Stimulated activated CD4-positive, alpha-beta T cell treated with anti-CD3 and anti-CD28 coated beads, Interleukin-1b, Interleukin-23, amount 100 ng/mL, for 4 hours (primary cell): ENCODE data around the gene ZWILCH.

ENCODE experiments used
- DNase-seq, 2 donors: peaks; one replicate each; pipeline ENCODE4 v3.0.0-alpha.2; 2020; ENCODE audit warnings: low read depth in 2 of 2

The ZWILCH gene

GRCh38 chr15:66545255-66545654 lies 40.1 kb downstream of the ZWILCH start:
- no peak for DNase-seq

GRCh38 chr15:66555685-66556084 lies 50.6 kb downstream of the ZWILCH start:
- no peak for DNase-seq

GRCh38 chr15:66558271-66558670 lies 53.1 kb downstream of the ZWILCH start:
- DNase-seq, result no peak

GRCh38 chr15:66560856-66561525 lies 55.9 kb downstream of the ZWILCH start:
- no peak for DNase-seq

GRCh38 chr15:66563126-66563525 lies 58.0 kb downstream of the ZWILCH start:
- DNase-seq, result no peak

- no peak for DNase-seq
These were observed 58.5 kb downstream of the ZWILCH start for GRCh38 chr15:66563566-66564110.

- no peak for DNase-seq
These were observed 59.3 kb downstream of the ZWILCH start for GRCh38 chr15:66564136-66565041.

GRCh38 chr15:66565141-66565641 lies 60.1 kb downstream of the ZWILCH start:
- no peak for DNase-seq

- DNase-seq, result no peak
These were observed 60.6 kb downstream of the ZWILCH start, which contains the start of gene LCTL for GRCh38 chr15:66565741-66566144. LCTL (minus strand) TSS chr15:66565998; CDS start chr15:66565365, 633 bp downstream.

- peak; percentile 22 to 39 for DNase-seq
These were observed 61.9 kb downstream of the ZWILCH start for GRCh38 chr15:66566963-66567531.

- DNase-seq, result no peak
These were observed 62.8 kb downstream of the ZWILCH start for GRCh38 chr15:66567897-66568296.

GRCh38 chr15:66569461-66570137 lies 64.5 kb downstream of the ZWILCH start:
- no peak for DNase-seq

- DNase-seq, result no peak
These were observed 65.2 kb downstream of the ZWILCH start for GRCh38 chr15:66570327-66570726.

GRCh38 chr15:66570842-66571478 lies 65.8 kb downstream of the ZWILCH start:
- no peak for DNase-seq

GRCh38 chr15:66572146-66572545 lies 67.0 kb downstream of the ZWILCH start:
- no peak for DNase-seq

- DNase-seq, result no peak
These were observed 68.2 kb downstream of the ZWILCH start for GRCh38 chr15:66573348-66573718.

GRCh38 chr15:66573719-66574595 lies 68.8 kb downstream of the ZWILCH start:
- no peak for DNase-seq

- DNase-seq, result no peak
These were observed 69.4 kb downstream of the ZWILCH start for GRCh38 chr15:66574596-66574950.

- no peak for DNase-seq
These were observed 73.3 kb downstream of the ZWILCH start for GRCh38 chr15:66578286-66578875.

- DNase-seq, result no peak
These were observed 75.5 kb downstream of the ZWILCH start for GRCh38 chr15:66580643-66581042.
